Stimulated activated CD8-positive, alpha-beta memory T cell treated with anti-CD3 and anti-CD28 coated beads, Interleukin-15, amount 100 ng/mL, for 24 hours (primary cell): ENCODE measurements around the gene AFF3.
"Not testable (repeated sequence)": the region's sequence is repeated elsewhere in the genome, so short reads cannot be mapped to it uniquely, and the experiment has no call there.

ENCODE experiments used
- DNase-seq: peaks from one replicate; pipeline ENCODE4 v3.0.0-alpha.2; 2020; ENCODE audit warnings: low read depth

Gene AFF3

GRCh38 chr2:99960790-99961189 lies 181.6 kb downstream of the AFF3 start:
- DNase-seq = no peak

GRCh38 chr2:99960291-99960690 lies 182.1 kb downstream of the AFF3 start:
- DNase-seq = no peak

- DNase-seq = no peak
Observed at GRCh38 chr2:99959261-99960014, 183.0 kb downstream of the AFF3 start.

GRCh38 chr2:99957332-99958133 lies 184.9 kb downstream of the AFF3 start:
- no peak for DNase-seq

- no peak for DNase-seq
Observed at GRCh38 chr2:99956232-99957030, 186.0 kb downstream of the AFF3 start.

- DNase-seq = no peak
Observed at GRCh38 chr2:99953750-99954149, 188.6 kb downstream of the AFF3 start.

- no peak for DNase-seq
Observed at GRCh38 chr2:99949963-99950362, 192.4 kb downstream of the AFF3 start.

- no peak for DNase-seq
Observed at GRCh38 chr2:99949530-99949929, 192.9 kb downstream of the AFF3 start.

- no peak for DNase-seq
Observed at GRCh38 chr2:99948010-99948409, 194.4 kb downstream of the AFF3 start.

- DNase-seq = not testable (repeated sequence)
Observed at GRCh38 chr2:99947366-99947765, 195.0 kb downstream of the AFF3 start.

GRCh38 chr2:99944019-99944418 lies 198.4 kb downstream of the AFF3 start:
- DNase-seq = no peak

GRCh38 chr2:99942561-99943347 lies 199.6 kb downstream of the AFF3 start:
- no peak for DNase-seq

GRCh38 chr2:99940963-99941362 lies 201.4 kb downstream of the AFF3 start:
- no peak for DNase-seq

- DNase-seq = no peak
Observed at GRCh38 chr2:99939135-99939534, 203.3 kb downstream of the AFF3 start.

GRCh38 chr2:99938250-99938649 lies 204.1 kb downstream of the AFF3 start:
- DNase-seq = no peak

GRCh38 chr2:99936065-99936464 lies 206.3 kb downstream of the AFF3 start:
- no peak for DNase-seq

GRCh38 chr2:99935662-99936061 lies 206.7 kb downstream of the AFF3 start:
- no peak for DNase-seq

GRCh38 chr2:99933894-99934650 lies 208.3 kb downstream of the AFF3 start:
- no peak for DNase-seq

GRCh38 chr2:99933491-99933890 lies 208.9 kb downstream of the AFF3 start:
- not testable (repeated sequence) for DNase-seq

- no peak for DNase-seq
Observed at GRCh38 chr2:99928470-99929053, 213.8 kb downstream of the AFF3 start.
